Endothelial cell of umbilical vein (primary cell): ENCODE results near the gene SLC5A6. TPM values are rescaled to one million over a fixed set of nuclear protein-coding genes. Genes with fewer than 3 reads are reported as not detected.

Source experiments
- BruUV-seq: library from RNA; stranded (reverse); fragments of 400-500 nt; replicated peaks from 2 replicates; lab custom pipeline; 2021; lab: Mats Ljungman, UMichigan
- CTCF ChIA-PET: fragments of 300-600, 350-600 bp; sonication (Branson Sonifier 250); formaldehyde crosslinking; loops from one replicate; lab custom pipeline; 2021; ENCODE audit warnings: antibody characterized with exemption, inconsistent platforms; lab: Charles Lee
- POLR2A ChIA-PET: fragments of 300-600, 350-600 bp; sonication (Branson Sonifier 250); formaldehyde crosslinking; loops from one replicate; lab custom pipeline; 2021; ENCODE audit warnings: antibody characterized with exemption, inconsistent platforms; lab: Charles Lee
- DNase-seq: peaks from one replicate; pipeline ENCODE4 v3.0.0-alpha.2; 2011; ENCODE audit warnings: low read depth, low spot score
- FAIRE-seq: peaks from 2 replicates; lab custom pipeline; 2011; peaks lifted over from hg19 to GRCh38; lab: Jason Lieb, UNC
- H2AFZ ChIP-seq: 2 replicates; pipeline ENCODE4 v1.6.0; 2012; ENCODE audit warnings: low read depth, low read length, control low read depth, inconsistent platforms
- H3K27ac ChIP-seq: 2 replicates; pipeline ENCODE4 v1.5.1; 2011; ENCODE audit warnings: low read depth, mild to moderate bottlenecking, control low read depth, low read length, moderate library complexity; ENCODE audit not compliant: insufficient read depth
- H3K27me3 ChIP-seq, 2 experiments: 2 replicates each; pipeline versions ENCODE4 v1.6.0 to v1.6.1; 2011; ENCODE audit warnings: low read length in 2 of 2, mixed read lengths in 1 of 2; ENCODE audit not compliant: control insufficient read depth in 2 of 2, insufficient read depth in 2 of 2
- H3K36me3 ChIP-seq, 2 experiments: 2 replicates in 1 of 2; 3 replicates in 1 of 2; pipeline ENCODE4 v1.5.1; 2011; ENCODE audit warnings: low read length in 2 of 2, mild to moderate bottlenecking in 1 of 2, moderate library complexity in 1 of 2; ENCODE audit not compliant: control insufficient read depth in 2 of 2, insufficient read depth in 2 of 2; ENCODE audit errors: extremely low read depth in 1 of 2
- H3K4me1 ChIP-seq: 3 replicates; pipeline ENCODE4 v1.5.1; 2011; ENCODE audit warnings: mild to moderate bottlenecking, low read length; ENCODE audit not compliant: control insufficient read depth, insufficient read depth; ENCODE audit errors: extremely low read depth
- H3K4me2 ChIP-seq: 2 replicates; pipeline ENCODE4 v1.6.1; 2011; ENCODE audit warnings: low read length, control low read depth, mixed read lengths; ENCODE audit not compliant: insufficient read depth
- H3K4me3 ChIP-seq, 3 experiments: fragments of 200-600 bp in 1 of 3; sonication (generic), shearing (Covaris generic) in 1 of 3; replicated peaks in 1 of 3; 2 replicates each; pipeline ENCODE4 v1.5.1; 2011 to 2016; ENCODE audit warnings: control low read depth in 3 of 3, low read length in 3 of 3, mild to moderate bottlenecking in 2 of 3, inconsistent platforms in 1 of 3, low read depth in 1 of 3, moderate library complexity in 1 of 3; ENCODE audit not compliant: insufficient read depth in 1 of 3
- H3K79me2 ChIP-seq: 2 replicates; pipeline ENCODE4 v1.6.0; 2012; ENCODE audit warnings: low read length, inconsistent platforms; ENCODE audit not compliant: control insufficient read depth, insufficient read depth
- H3K9ac ChIP-seq: replicated peaks from 2 replicates; pipeline ENCODE3; 2011; ENCODE audit warnings: low read length, control low read depth; ENCODE audit not compliant: insufficient read depth; ENCODE audit errors: extremely low read depth
- H3K9me1 ChIP-seq: replicated peaks from 3 replicates; pipeline ENCODE4 v1.6.0; 2011; ENCODE audit warnings: mild to moderate bottlenecking, low read length; ENCODE audit not compliant: control insufficient read depth, insufficient read depth; ENCODE audit errors: extremely low read depth
- H3K9me3 ChIP-seq: replicated peaks from 2 replicates; pipeline ENCODE4 v1.5.1; 2012; ENCODE audit warnings: low read length, inconsistent platforms; ENCODE audit not compliant: control insufficient read depth, insufficient read depth
- H4K20me1 ChIP-seq: replicated peaks from 2 replicates; pipeline ENCODE3; 2011; ENCODE audit warnings: mild to moderate bottlenecking, low read length; ENCODE audit not compliant: control insufficient read depth, insufficient read depth; ENCODE audit errors: extremely low read depth
- CTCF ChIP-seq, 2 donors: IDR thresholded peaks; 1 replicate in 1 of 2; 2 replicates in 1 of 2; pipeline ENCODE4 v1.5.1; 2011; ENCODE audit warnings: low read length in 2 of 2, mild to moderate bottlenecking in 2 of 2, moderate library complexity in 2 of 2, control low read depth in 1 of 2, inconsistent platforms in 1 of 2, low read depth in 1 of 2; ENCODE audit not compliant: insufficient read depth in 1 of 2; ENCODE audit errors: extremely low read depth in 1 of 2
- EZH2 ChIP-seq: IDR thresholded peaks from 2 replicates; pipeline ENCODE4 v1.6.1; 2012; ENCODE audit warnings: borderline replicate concordance, low read depth, mild to moderate bottlenecking, moderate library complexity, low read length, inconsistent platforms; ENCODE audit not compliant: severe bottlenecking
- FOS ChIP-seq: IDR thresholded peaks from 2 replicates; pipeline ENCODE4 v1.6.1; 2011; ENCODE audit warnings: mild to moderate bottlenecking, low read length, moderate library complexity, borderline replicate concordance; ENCODE audit not compliant: insufficient read depth
- GATA2 ChIP-seq: IDR thresholded peaks from 2 replicates; pipeline ENCODE4 v1.7.0; 2011; ENCODE audit warnings: low read depth, mild to moderate bottlenecking, moderate library complexity, mixed read lengths, low read length; ENCODE audit not compliant: insufficient read length, insufficient read depth
- JUN ChIP-seq: IDR thresholded peaks from 2 replicates; pipeline ENCODE4 v1.6.1; 2011; ENCODE audit warnings: borderline replicate concordance, low read depth; ENCODE audit not compliant: insufficient read length, insufficient read depth
- MAX ChIP-seq: IDR thresholded peaks from 2 replicates; pipeline ENCODE4 v1.6.1; 2011; ENCODE audit not compliant: insufficient read depth, insufficient read length
- MYC ChIP-seq: IDR thresholded peaks from one replicate; pipeline ENCODE4 v1.6.1; 2011; ENCODE audit warnings: mild to moderate bottlenecking, low read depth, low read length
- POLR2A ChIP-seq: IDR thresholded peaks from 2 replicates; pipeline ENCODE4 v1.6.1; 2012; ENCODE audit warnings: low read depth, mild to moderate bottlenecking, control low read depth, low read length
- POLR2AphosphoS5 ChIP-seq: IDR thresholded peaks from 2 replicates; pipeline ENCODE4 v1.6.1; 2012; ENCODE audit warnings: low read depth, mild to moderate bottlenecking, control low read depth, low read length, moderate library complexity; ENCODE audit not compliant: insufficient read depth
- dilution Hi-C: fragments of 300-500 bp; cut with MboI; formaldehyde crosslinking; loops from one replicate; pipeline ENCODE4 v1.15.0; 2019; ENCODE audit warnings: low sequenced_read_pairs; ENCODE audit not compliant: extremely low pct_ligation_motif_present
- intact Hi-C: fragments of 100-400 bp; cut with micrococcal nuclease; formaldehyde crosslinking; loops from one replicate; pipeline ENCODE4 v1.10.0; 2022
- polyA plus RNA-seq, 4 experiments: library from polyadenylated mRNA; depleted of rRNA in 3 of 4; stranded (reverse) in 3 of 4; unstranded in 1 of 4; fragments of >200 nt; gene quantifications; 2 replicates each; pipeline versions ENCODE4 v1.2.1 to v1.2.3, GENCODE V29; 2011 to 2012; ENCODE audit warnings: missing spikeins in 1 of 4
- total RNA-seq: library from RNA; stranded (reverse); gene quantifications from 2 replicates; pipeline ENCODE4 v1.2.3, GENCODE V29; 2021

SLC5A6 gene
- total and polyA plus RNA-seq, 2 donors (not counting 3 experiments of a cell fraction or from before 2014, with no cell fraction given) = 52.0 to 92.5 TPM

GRCh38 chr2:27256855-27257454 is 44.9 kb upstream of the SLC5A6 start:
- dilution Hi-C loops = no loop called here
- intact Hi-C loops = no loop called here
- no peak overlapping the region for H3K9ac ChIP-seq
- H3K79me2 ChIP-seq = no peaks in the 10 kb centered on the region
- H3K4me3 ChIP-seq = no peak overlapping the region
- no peaks in the 10 kb centered on the region for H4K20me1 ChIP-seq
- H3K9me1 ChIP-seq = no peaks in the 10 kb centered on the region
- peaks cover 0 to 15% of the 10 kb centered on the region in 2 experiments for H3K36me3 ChIP-seq
- peaks cover 8 to 17% of the 10 kb centered on the region in 2 experiments for H3K27me3 ChIP-seq
- no TSS peak for BruUV-seq
- peaks cover 11% of the 10 kb centered on the region for H3K4me1 ChIP-seq
- H2AFZ ChIP-seq = no peak overlapping the region
- DNase-seq = no peak
- no peak for FAIRE-seq
- H3K9me3 ChIP-seq = no peaks in the 10 kb centered on the region
- ChIA-PET CTCF (interaction anchor here (1.4 to 3.0 kb wide), 3 partner anchors 23 to 46 kb away, joined by 3 to 21 read pairs (median 12); no protein-coding TSS in a partner anchor), POLR2A (no interaction called here)
- TF ChIP-seq MYC (no peak), POLR2AphosphoS5 (no peak), MAX (no peak), POLR2A (no peak), JUN (no peak), EZH2 (no peak), GATA2 (no peak), CTCF (IDR thresholded peaks at IDR 0.05; ENCODE audit: extremely low read depth in 1 of 2, insufficient read depth in 1 of 2, low read depth in 1 of 2, low read length in 2 of 2) (no peak), FOS (no peak)
- H3K27ac ChIP-seq = no peak overlapping the region
- H3K4me2 ChIP-seq = no peak overlapping the region
